SIG-M5 (cell line): ENCODE results near the gene LSAMP.

ENCODE experiments used
- DNase-seq: peaks from one replicate; lab custom pipeline; 2025; lab: John Stamatoyannopoulos, UW

The LSAMP gene

GRCh38 chr3:115958526-115958925 is 486.8 kb downstream of the LSAMP start:
- DNase-seq: no peak

GRCh38 chr3:115947325-115947724 is 498.0 kb downstream of the LSAMP start:
- DNase-seq: no peak

GRCh38 chr3:115943579-115943978 is 501.7 kb downstream of the LSAMP start:
- no peak for DNase-seq

- DNase-seq: no peak
These were observed 508.2 kb downstream of the LSAMP start for GRCh38 chr3:115937054-115937453.

- no peak for DNase-seq
These were observed 512.5 kb downstream of the LSAMP start for GRCh38 chr3:115932807-115933206.

GRCh38 chr3:115931581-115931980 is 513.7 kb downstream of the LSAMP start:
- no peak for DNase-seq

- DNase-seq: no peak
These were observed 514.4 kb downstream of the LSAMP start for GRCh38 chr3:115930922-115931321.

- no peak for DNase-seq
These were observed 515.1 kb downstream of the LSAMP start for GRCh38 chr3:115930168-115930567.

GRCh38 chr3:115928376-115928775 is 516.9 kb downstream of the LSAMP start:
- DNase-seq: no peak

- DNase-seq: no peak
These were observed 518.1 kb downstream of the LSAMP start for GRCh38 chr3:115927197-115927596.

GRCh38 chr3:115922681-115923347 is 522.5 kb downstream of the LSAMP start:
- DNase-seq: no peak

GRCh38 chr3:115921711-115922110 is 523.6 kb downstream of the LSAMP start:
- DNase-seq: no peak

- DNase-seq: no peak
These were observed 526.4 kb downstream of the LSAMP start for GRCh38 chr3:115918900-115919299.

GRCh38 chr3:115916866-115917265 is 528.4 kb downstream of the LSAMP start:
- DNase-seq: no peak

GRCh38 chr3:115915061-115915460 is 530.2 kb downstream of the LSAMP start:
- DNase-seq: no peak

- DNase-seq: no peak
These were observed 532.1 kb downstream of the LSAMP start for GRCh38 chr3:115913069-115913686.

GRCh38 chr3:115912372-115912771 is 532.9 kb downstream of the LSAMP start:
- no peak for DNase-seq

GRCh38 chr3:115905871-115906270 is 539.4 kb downstream of the LSAMP start:
- DNase-seq: no peak

- DNase-seq: no peak
These were observed 541.4 kb downstream of the LSAMP start for GRCh38 chr3:115903843-115904242.

- no peak for DNase-seq
These were observed 544.3 kb downstream of the LSAMP start for GRCh38 chr3:115901008-115901407.

GRCh38 chr3:115899535-115899934 is 545.8 kb downstream of the LSAMP start:
- DNase-seq: no peak

GRCh38 chr3:115898656-115899410 is 546.5 kb downstream of the LSAMP start:
- DNase-seq: no peak

GRCh38 chr3:115891006-115891636 is 554.2 kb downstream of the LSAMP start:
- DNase-seq: no peak
